ENCODE results near the gene ROBO1.
A peak's percentile ranks its signal among the peaks of the same experiment; 100 is the strongest.
"Not testable (repeated sequence)": the region's sequence is repeated elsewhere in the genome, so short reads cannot be mapped to it uniquely, and the experiment has no call there.

ROBO1 gene

DNA sequence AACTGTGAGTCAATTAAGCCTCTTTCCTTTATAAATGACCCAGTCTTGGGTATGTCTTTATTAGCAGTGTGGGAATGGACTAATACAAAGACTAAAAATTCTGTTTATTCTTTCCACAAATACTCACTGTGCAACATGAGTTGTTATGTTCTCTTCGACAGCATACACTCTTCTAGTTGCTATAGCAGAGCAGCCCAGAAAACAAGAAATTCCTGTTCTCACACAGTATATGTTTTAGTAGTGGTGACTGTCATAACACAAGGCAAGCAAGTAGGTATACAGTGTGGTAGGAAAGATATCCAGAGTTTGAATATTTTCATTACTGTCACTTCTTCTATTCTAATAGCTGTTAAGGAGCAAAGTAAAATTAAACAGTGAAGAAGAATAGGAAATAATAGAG is 453.3 kb downstream of the ROBO1 start:
- Mint-ChIP-seq H3K36me3 (ENCODE audit: low read depth) (no peaks in the 10 kb centered on the region), H3K27me3 (ENCODE audit: low read depth, poor library complexity) (peaks cover 7% of the 10 kb centered on the region), H3K4me1 (peaks cover 5% of the 10 kb centered on the region), H3K27ac (no peak overlapping the region), H3K4me3 (no peak overlapping the region), H3K9me3 (no peaks in the 10 kb centered on the region)
- TF ChIP-seq, protein P1, sequence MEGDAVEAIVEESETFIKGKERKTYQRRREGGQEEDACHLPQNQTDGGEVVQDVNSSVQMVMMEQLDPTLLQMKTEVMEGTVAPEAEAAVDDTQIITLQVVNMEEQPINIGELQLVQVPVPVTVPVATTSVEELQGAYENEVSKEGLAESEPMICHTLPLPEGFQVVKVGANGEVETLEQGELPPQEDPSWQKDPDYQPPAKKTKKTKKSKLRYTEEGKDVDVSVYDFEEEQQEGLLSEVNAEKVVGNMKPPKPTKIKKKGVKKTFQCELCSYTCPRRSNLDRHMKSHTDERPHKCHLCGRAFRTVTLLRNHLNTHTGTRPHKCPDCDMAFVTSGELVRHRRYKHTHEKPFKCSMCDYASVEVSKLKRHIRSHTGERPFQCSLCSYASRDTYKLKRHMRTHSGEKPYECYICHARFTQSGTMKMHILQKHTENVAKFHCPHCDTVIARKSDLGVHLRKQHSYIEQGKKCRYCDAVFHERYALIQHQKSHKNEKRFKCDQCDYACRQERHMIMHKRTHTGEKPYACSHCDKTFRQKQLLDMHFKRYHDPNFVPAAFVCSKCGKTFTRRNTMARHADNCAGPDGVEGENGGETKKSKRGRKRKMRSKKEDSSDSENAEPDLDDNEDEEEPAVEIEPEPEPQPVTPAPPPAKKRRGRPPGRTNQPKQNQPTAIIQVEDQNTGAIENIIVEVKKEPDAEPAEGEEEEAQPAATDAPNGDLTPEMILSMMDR (IDR thresholded peaks at IDR 0.05) = no peak
- no peak for DNase-seq

GRCh38 chr3:79310016-79310415 is 457.8 kb downstream of the ROBO1 start:
- Mint-ChIP-seq H3K4me1 (peaks cover 34% of the 10 kb centered on the region), H3K36me3 (ENCODE audit: low read depth) (no peaks in the 10 kb centered on the region), H3K27ac (no peak overlapping the region), H3K27me3 (ENCODE audit: low read depth, poor library complexity) (peaks cover 7% of the 10 kb centered on the region), H3K4me3 (no peak overlapping the region), H3K9me3 (no peaks in the 10 kb centered on the region)
- TF ChIP-seq, protein P1 (IDR thresholded peaks at IDR 0.05) = no peak
- no peak for DNase-seq

DNA sequence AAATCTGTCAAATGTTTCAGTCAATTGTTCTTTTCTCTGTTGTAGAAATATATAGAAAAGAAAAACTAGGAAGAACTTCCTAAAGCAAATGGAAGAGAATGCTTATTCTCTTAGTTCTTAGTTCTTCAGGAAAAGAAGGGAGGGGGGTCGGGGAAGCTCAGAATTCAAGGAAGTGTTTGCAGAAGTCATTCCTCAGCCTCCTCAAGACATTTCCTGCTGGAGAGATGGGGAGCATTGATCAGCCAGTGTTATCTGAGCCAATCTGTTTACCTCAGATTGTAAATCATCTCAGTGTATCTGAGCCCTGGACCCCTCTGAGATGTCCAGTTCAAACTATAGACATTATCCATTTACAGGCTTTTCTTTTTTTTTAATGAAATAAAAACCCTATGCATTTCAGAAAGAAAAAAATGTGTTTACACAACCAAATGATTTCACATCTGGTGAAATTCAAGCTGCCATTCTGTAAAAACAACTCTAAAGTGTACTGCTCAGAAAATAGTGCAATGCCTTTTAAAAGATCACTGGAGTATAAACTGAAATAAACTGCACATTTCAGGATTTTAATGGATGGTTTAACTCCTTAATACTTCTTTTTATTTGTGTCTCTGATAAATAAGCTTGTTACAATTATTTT is 460.7 kb downstream of the ROBO1 start:
- H3K4me3 Mint-ChIP-seq = no peak overlapping the region
- H3K36me3 Mint-ChIP-seq (ENCODE audit: low read depth) = no peaks in the 10 kb centered on the region
- no peaks in the 10 kb centered on the region for H3K9me3 Mint-ChIP-seq
- TF ChIP-seq, protein P1 (IDR thresholded peaks at IDR 0.05) = no peak
- DNase-seq = peak; percentile 4
- H3K27me3 Mint-ChIP-seq (ENCODE audit: low read depth, poor library complexity) = peaks cover 4% of the 10 kb centered on the region
- H3K4me1 Mint-ChIP-seq = peaks cover 34% of the 10 kb centered on the region
- H3K27ac Mint-ChIP-seq = no peak overlapping the region

- not testable (repeated sequence) for H3K27me3 Mint-ChIP-seq (ENCODE audit: low read depth, poor library complexity); H3K27ac Mint-ChIP-seq; DNase-seq; H3K36me3 Mint-ChIP-seq (ENCODE audit: low read depth); H3K4me3 Mint-ChIP-seq; H3K9me3 Mint-ChIP-seq
- H3K4me1 Mint-ChIP-seq = peaks cover 16% of the 10 kb centered on the region
These were observed 467.7 kb downstream of the ROBO1 start for GRCh38 chr3:79299949-79300635.

DNA sequence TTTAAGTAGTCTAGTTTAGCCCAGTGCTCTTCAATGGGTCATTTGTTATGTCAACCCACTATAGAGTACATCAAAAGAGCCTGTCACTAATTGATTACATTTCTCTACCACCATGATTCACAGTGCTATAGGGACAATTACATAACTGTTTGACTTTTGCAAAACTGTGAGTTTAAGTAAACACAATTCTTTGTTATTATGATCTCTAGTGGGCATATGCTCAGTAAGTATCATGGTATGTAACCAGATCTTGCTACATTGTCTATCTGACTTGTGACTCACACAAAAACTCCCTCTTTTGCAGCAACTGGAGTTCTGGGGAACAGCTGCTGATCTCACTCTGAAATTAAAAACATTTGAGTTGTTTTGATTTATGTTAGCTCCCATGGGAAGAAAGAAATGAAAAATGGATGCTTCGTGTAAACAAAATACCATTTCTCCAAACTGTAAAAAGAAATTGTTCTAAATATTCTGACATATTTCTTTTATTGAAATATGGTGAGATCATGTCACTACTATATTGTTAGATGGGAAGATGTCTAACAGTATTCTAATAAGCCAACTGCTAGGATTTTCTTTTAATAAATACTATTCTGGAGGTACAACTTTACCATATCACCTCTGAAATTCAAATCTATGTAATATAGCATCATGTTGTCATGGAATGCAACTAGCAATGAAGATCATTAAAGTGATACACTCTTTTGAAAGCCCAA is 470.4 kb downstream of the ROBO1 start:
- TF ChIP-seq, protein P1 (IDR thresholded peaks at IDR 0.05) = no peak
- Mint-ChIP-seq H3K36me3 (ENCODE audit: low read depth) (peaks cover 12% of the 10 kb centered on the region), H3K4me1 (peaks cover 16% of the 10 kb centered on the region), H3K9me3 (peaks cover 24% of the 10 kb centered on the region), H3K27me3 (ENCODE audit: low read depth, poor library complexity) (no peaks in the 10 kb centered on the region), H3K4me3 (no peak overlapping the region), H3K27ac (peak overlapping the region; percentile 36)
- DNase-seq = no peak

GRCh38 chr3:79286882-79287281 is 480.9 kb downstream of the ROBO1 start:
- no peaks in the 10 kb centered on the region for H3K9me3 Mint-ChIP-seq
- TF ChIP-seq, protein P1 (IDR thresholded peaks at IDR 0.05) = no peak
- DNase-seq = no peak
- H3K27ac Mint-ChIP-seq = no peak overlapping the region
- no peaks in the 10 kb centered on the region for H3K27me3 Mint-ChIP-seq (ENCODE audit: low read depth, poor library complexity)
- no peaks in the 10 kb centered on the region for H3K36me3 Mint-ChIP-seq (ENCODE audit: low read depth)
- no peak overlapping the region for H3K4me3 Mint-ChIP-seq
- H3K4me1 Mint-ChIP-seq = peaks cover 8% of the 10 kb centered on the region
